ENCODE measurements around the gene RHBDL3. TPM values are rescaled to one million over a fixed set of nuclear protein-coding genes. Genes with fewer than 3 reads are reported as not detected.

Gene RHBDL3
- total RNA-seq: under 1 TPM; 0.34 to 0.51 TPM
- polyA plus RNA-seq: under 1 TPM; 0.14 to 0.17 TPM
- long read RNA-seq, donor 1, partial matches to known transcripts: 13 of 21 reads
- long read RNA-seq, donor 1, other reads (novel, unspliced or antisense): 8 of 21 reads
- long read RNA-seq, donor 2: 0 reads
- long read RNA-seq, donor 3: 0 reads
- long read RNA-seq, donor 4: 0 reads
- long read RNA-seq, donor 5, partial matches to known transcripts: 32 of 32 reads
- long read RNA-seq, donor 5, other reads (novel, unspliced or antisense): 0 of 32 reads

- peak within 1 kb of the TSS in 1 of 2 donors; percentile 13 for H3K9ac ChIP-seq (ENCODE audit: insufficient read depth in 1 of 2, low read length in 2 of 2)
- WGBS, 2 donors: 3 to 5% methylated on average over 50 to 68 of the region's 68 CpGs
- H3K27ac ChIP-seq (ENCODE audit: low read depth in 1 of 2, low read length in 1 of 2): no peak within 1 kb of the TSS
- TF ChIP-seq CTCF (IDR thresholded peaks at IDR 0.05; ENCODE audit: control extremely low read depth, extremely low read depth): no peak
- no peaks in the 10 kb centered on the region for H3K36me3 ChIP-seq (ENCODE audit: control insufficient read depth in 4 of 4, insufficient read depth in 4 of 4, low read length in 4 of 4)
- no peaks in the 10 kb centered on the region for H3K9me3 ChIP-seq (ENCODE audit: control insufficient read depth in 4 of 4, insufficient read depth in 3 of 4, low read length in 3 of 4)
- H3K27me3 ChIP-seq (ENCODE audit: control insufficient read depth in 3 of 3, insufficient read depth in 3 of 3, low read length in 2 of 3): peaks cover 0 to 41% (median 7%) of the 10 kb centered on the region in 3 donors
- H3K4me1 ChIP-seq (ENCODE audit: control insufficient read depth in 5 of 5, insufficient read depth in 5 of 5, low read length in 5 of 5): peaks cover 0 to 38% (median 5%) of the 10 kb centered on the region in 5 donors
- peak within 1 kb of the TSS; percentile 49 for H3K4me3 ChIP-seq
- ATAC-seq (ENCODE audit: insufficient read depth, low FRiP score) (no peak), DNase-seq (peak; percentile 33 to 49 (median 43))
Measured at GRCh38 chr17:32265192-32265923, at the start of gene RHBDL3. Gene RHBDL3, plus strand, starts transcription at chr17:32265832. Its CDS starts 358 bp downstream, at chr17:32266190.

- Histone ChIP-seq H3K27me3 (ENCODE audit: control insufficient read depth in 3 of 3, insufficient read depth in 3 of 3, low read length in 2 of 3) (no peaks in the 10 kb centered on the region), H3K4me1 (ENCODE audit: control insufficient read depth in 5 of 5, insufficient read depth in 5 of 5, low read length in 5 of 5) (peaks cover 0 to 7% (median 0%) of the 10 kb centered on the region in 5 donors), H3K4me3 (no peak overlapping the region), H3K9ac (ENCODE audit: insufficient read depth in 1 of 2, low read length in 2 of 2) (no peak overlapping the region), H3K27ac (ENCODE audit: low read depth in 1 of 2, low read length in 1 of 2) (no peak overlapping the region), H3K36me3 (ENCODE audit: control insufficient read depth in 4 of 4, insufficient read depth in 4 of 4, low read length in 4 of 4) (peaks cover 0 to 7% (median 5%) of the 10 kb centered on the region in 4 donors), H3K9me3 (ENCODE audit: control insufficient read depth in 4 of 4, insufficient read depth in 3 of 4, low read length in 3 of 4) (no peaks in the 10 kb centered on the region)
- WGBS, 2 donors: 81 to 82% methylated on average over 3 of the region's 3 CpGs
- TF ChIP-seq CTCF (IDR thresholded peaks at IDR 0.05; ENCODE audit: control extremely low read depth, extremely low read depth): no peak
- no peak for ATAC-seq (ENCODE audit: insufficient read depth, low FRiP score)
- no peak for DNase-seq
Measured at GRCh38 chr17:32222621-32223020, 43.0 kb upstream of the RHBDL3 start.

GRCh38 chr17:32223703-32224102, 41.9 kb upstream of the RHBDL3 start:
- H3K4me1 ChIP-seq (ENCODE audit: control insufficient read depth in 5 of 5, insufficient read depth in 5 of 5, low read length in 5 of 5): peaks cover 0 to 7% (median 0%) of the 10 kb centered on the region in 5 donors
- H3K27me3 ChIP-seq (ENCODE audit: control insufficient read depth in 3 of 3, insufficient read depth in 3 of 3, low read length in 2 of 3): no peaks in the 10 kb centered on the region
- no peak overlapping the region for H3K9ac ChIP-seq (ENCODE audit: insufficient read depth in 1 of 2, low read length in 2 of 2)
- no peak overlapping the region for H3K4me3 ChIP-seq
- ATAC-seq (ENCODE audit: insufficient read depth, low FRiP score): no peak
- 93 to 99% methylated on average over 3 of the region's 3 CpGs for WGBS, 2 donors
- no peak for TF ChIP-seq CTCF (IDR thresholded peaks at IDR 0.05; ENCODE audit: control extremely low read depth, extremely low read depth)
- H3K36me3 ChIP-seq (ENCODE audit: control insufficient read depth in 4 of 4, insufficient read depth in 4 of 4, low read length in 4 of 4): peaks cover 0 to 6% (median 5%) of the 10 kb centered on the region in 4 donors
- no peak for DNase-seq
- H3K9me3 ChIP-seq (ENCODE audit: control insufficient read depth in 4 of 4, insufficient read depth in 3 of 4, low read length in 3 of 4): no peaks in the 10 kb centered on the region
- H3K27ac ChIP-seq (ENCODE audit: low read depth in 1 of 2, low read length in 1 of 2): no peak overlapping the region
